Glutamatergic neuron (in vitro differentiated cells): ENCODE measurements around the gene LIN37. TPM values are rescaled to one million over a fixed set of nuclear protein-coding genes. Genes with fewer than 3 reads are reported as not detected.

Experiments used
- DNase-seq: peaks from one replicate; pipeline ENCODE4 v3.0.0; 2022
- H3K27ac Mint-ChIP-seq: one replicate; pipeline ENCODE4 v1.8.0; 2020; ENCODE audit warnings: mild to moderate bottlenecking, mixed read lengths, inconsistent platforms; ENCODE audit not compliant: unreplicated experiment
- H3K27me3 Mint-ChIP-seq: one replicate; pipeline ENCODE4 v1.8.0; 2020; ENCODE audit warnings: mild to moderate bottlenecking, moderate library complexity, mixed read lengths, inconsistent platforms; ENCODE audit not compliant: unreplicated experiment
- H3K36me3 Mint-ChIP-seq: one replicate; pipeline ENCODE4 v1.8.0; 2020; ENCODE audit warnings: mild to moderate bottlenecking, mixed read lengths, inconsistent platforms; ENCODE audit not compliant: unreplicated experiment
- H3K4me1 Mint-ChIP-seq: one replicate; pipeline ENCODE4 v1.8.0; 2020; ENCODE audit warnings: mild to moderate bottlenecking, low read depth, mixed read lengths, inconsistent platforms; ENCODE audit not compliant: unreplicated experiment
- H3K4me3 Mint-ChIP-seq: one replicate; pipeline ENCODE4 v1.8.0; 2020; ENCODE audit warnings: mild to moderate bottlenecking, mixed read lengths, inconsistent platforms; ENCODE audit not compliant: unreplicated experiment
- H3K9me3 Mint-ChIP-seq: one replicate; pipeline ENCODE4 v1.8.0; 2020; ENCODE audit warnings: mild to moderate bottlenecking, moderate library complexity, mixed read lengths, inconsistent platforms; ENCODE audit not compliant: unreplicated experiment
- CTCF ChIP-seq: fragments of 200-600 bp; sonication (generic); IDR thresholded peaks from one replicate; pipeline ENCODE4 v1.5.0; 2021; ENCODE audit not compliant: partially characterized antibody, unreplicated experiment
- total RNA-seq: library from RNA; stranded (reverse); fragmentation: NEBNext Ultra II Directional; extraction: Animal tissue kit (Norgen Biotek cat#: 25700); gene quantifications from one replicate; pipeline ENCODE4 v1.2.1, GENCODE V29; 2021; ENCODE audit not compliant: unreplicated experiment

Gene LIN37
- total RNA-seq, 1 donor from 2014 or later, result 29.8 TPM

- Mint-ChIP-seq H3K27ac (no peak overlapping the region), H3K9me3 (peaks cover 4% of the 10 kb centered on the region), H3K36me3 (no peaks in the 10 kb centered on the region)
Measured at GRCh38 chr19:35713904-35714495, 34.4 kb upstream of the LIN37 start.

GRCh38 chr19:35714601-35715354 is 33.6 kb upstream of the LIN37 start:
- no peak for DNase-seq
- no peak for TF ChIP-seq CTCF
- Mint-ChIP-seq H3K27ac (no peak overlapping the region), H3K9me3 (peaks cover 4% of the 10 kb centered on the region), H3K27me3 (peaks cover 9% of the 10 kb centered on the region), H3K36me3 (no peaks in the 10 kb centered on the region), H3K4me1 (peaks cover 14% of the 10 kb centered on the region), H3K4me3 (peak overlapping the region; percentile 76)

More at GRCh38 chr19:35713904-35714495, 34.4 kb upstream of the LIN37 start:
- Mint-ChIP-seq H3K27me3 (peaks cover 9% of the 10 kb centered on the region), H3K4me1 (peaks cover 11% of the 10 kb centered on the region), H3K4me3 (no peak overlapping the region)
- DNase-seq, result no peak
- TF ChIP-seq CTCF, result no peak

GRCh38 chr19:35715355-35715809 is 33.0 kb upstream of the LIN37 start:
- Mint-ChIP-seq H3K4me3 (no peak overlapping the region), H3K27ac (no peak overlapping the region), H3K36me3 (peaks cover 4% of the 10 kb centered on the region), H3K27me3 (peaks cover 12% of the 10 kb centered on the region), H3K4me1 (peaks cover 16% of the 10 kb centered on the region), H3K9me3 (peaks cover 6% of the 10 kb centered on the region)
- no peak for DNase-seq
- TF ChIP-seq CTCF, result no peak

GRCh38 chr19:35715981-35716800 is 32.2 kb upstream of the LIN37 start:
- H3K27me3 Mint-ChIP-seq, result peaks cover 12% of the 10 kb centered on the region
- H3K9me3 Mint-ChIP-seq, result peaks cover 6% of the 10 kb centered on the region
- H3K4me3 Mint-ChIP-seq, result peak overlapping the region; percentile 90
- TF ChIP-seq CTCF, result no peak
- peaks cover 4% of the 10 kb centered on the region for H3K36me3 Mint-ChIP-seq
- peak overlapping the region; percentile 83 for H3K27ac Mint-ChIP-seq
- H3K4me1 Mint-ChIP-seq, result peaks cover 16% of the 10 kb centered on the region
- no peak for DNase-seq
